Endothelial cell of umbilical vein (primary cell): ENCODE results near the gene DNMT3L. TPM values are rescaled to one million over a fixed set of nuclear protein-coding genes. Genes with fewer than 3 reads are reported as not detected.

Source experiments
- BruUV-seq: library from RNA; stranded (reverse); fragments of 400-500 nt; replicated peaks from 2 replicates; lab custom pipeline; 2021; lab: Mats Ljungman, UMichigan
- CTCF ChIA-PET: fragments of 300-600, 350-600 bp; sonication (Branson Sonifier 250); formaldehyde crosslinking; loops from one replicate; lab custom pipeline; 2021; ENCODE audit warnings: antibody characterized with exemption, inconsistent platforms; lab: Charles Lee
- POLR2A ChIA-PET: fragments of 300-600, 350-600 bp; sonication (Branson Sonifier 250); formaldehyde crosslinking; loops from one replicate; lab custom pipeline; 2021; ENCODE audit warnings: antibody characterized with exemption, inconsistent platforms; lab: Charles Lee
- DNase-seq: peaks from one replicate; pipeline ENCODE4 v3.0.0-alpha.2; 2011; ENCODE audit warnings: low read depth, low spot score
- FAIRE-seq: peaks from 2 replicates; lab custom pipeline; 2011; peaks lifted over from hg19 to GRCh38; lab: Jason Lieb, UNC
- H2AFZ ChIP-seq: 2 replicates; pipeline ENCODE4 v1.6.0; 2012; ENCODE audit warnings: low read depth, low read length, control low read depth, inconsistent platforms
- H3K27ac ChIP-seq: 2 replicates; pipeline ENCODE4 v1.5.1; 2011; ENCODE audit warnings: low read depth, mild to moderate bottlenecking, control low read depth, low read length, moderate library complexity; ENCODE audit not compliant: insufficient read depth
- H3K27me3 ChIP-seq, 2 experiments: 2 replicates each; pipeline versions ENCODE4 v1.6.0 to v1.6.1; 2011; ENCODE audit warnings: low read length in 2 of 2, mixed read lengths in 1 of 2; ENCODE audit not compliant: control insufficient read depth in 2 of 2, insufficient read depth in 2 of 2
- H3K36me3 ChIP-seq, 2 experiments: 2 replicates in 1 of 2; 3 replicates in 1 of 2; pipeline ENCODE4 v1.5.1; 2011; ENCODE audit warnings: low read length in 2 of 2, mild to moderate bottlenecking in 1 of 2, moderate library complexity in 1 of 2; ENCODE audit not compliant: control insufficient read depth in 2 of 2, insufficient read depth in 2 of 2; ENCODE audit errors: extremely low read depth in 1 of 2
- H3K4me1 ChIP-seq: 3 replicates; pipeline ENCODE4 v1.5.1; 2011; ENCODE audit warnings: mild to moderate bottlenecking, low read length; ENCODE audit not compliant: control insufficient read depth, insufficient read depth; ENCODE audit errors: extremely low read depth
- H3K4me2 ChIP-seq: 2 replicates; pipeline ENCODE4 v1.6.1; 2011; ENCODE audit warnings: low read length, control low read depth, mixed read lengths; ENCODE audit not compliant: insufficient read depth
- H3K4me3 ChIP-seq, 3 experiments: fragments of 200-600 bp in 1 of 3; sonication (generic), shearing (Covaris generic) in 1 of 3; replicated peaks in 1 of 3; 2 replicates each; pipeline ENCODE4 v1.5.1; 2011 to 2016; ENCODE audit warnings: control low read depth in 3 of 3, low read length in 3 of 3, mild to moderate bottlenecking in 2 of 3, inconsistent platforms in 1 of 3, low read depth in 1 of 3, moderate library complexity in 1 of 3; ENCODE audit not compliant: insufficient read depth in 1 of 3
- H3K79me2 ChIP-seq: 2 replicates; pipeline ENCODE4 v1.6.0; 2012; ENCODE audit warnings: low read length, inconsistent platforms; ENCODE audit not compliant: control insufficient read depth, insufficient read depth
- H3K9ac ChIP-seq: replicated peaks from 2 replicates; pipeline ENCODE3; 2011; ENCODE audit warnings: low read length, control low read depth; ENCODE audit not compliant: insufficient read depth; ENCODE audit errors: extremely low read depth
- H3K9me1 ChIP-seq: replicated peaks from 3 replicates; pipeline ENCODE4 v1.6.0; 2011; ENCODE audit warnings: mild to moderate bottlenecking, low read length; ENCODE audit not compliant: control insufficient read depth, insufficient read depth; ENCODE audit errors: extremely low read depth
- H3K9me3 ChIP-seq: replicated peaks from 2 replicates; pipeline ENCODE4 v1.5.1; 2012; ENCODE audit warnings: low read length, inconsistent platforms; ENCODE audit not compliant: control insufficient read depth, insufficient read depth
- H4K20me1 ChIP-seq: replicated peaks from 2 replicates; pipeline ENCODE3; 2011; ENCODE audit warnings: mild to moderate bottlenecking, low read length; ENCODE audit not compliant: control insufficient read depth, insufficient read depth; ENCODE audit errors: extremely low read depth
- EZH2 ChIP-seq: IDR thresholded peaks from 2 replicates; pipeline ENCODE4 v1.6.1; 2012; ENCODE audit warnings: borderline replicate concordance, low read depth, mild to moderate bottlenecking, moderate library complexity, low read length, inconsistent platforms; ENCODE audit not compliant: severe bottlenecking
- FOS ChIP-seq: IDR thresholded peaks from 2 replicates; pipeline ENCODE4 v1.6.1; 2011; ENCODE audit warnings: mild to moderate bottlenecking, low read length, moderate library complexity, borderline replicate concordance; ENCODE audit not compliant: insufficient read depth
- GATA2 ChIP-seq: IDR thresholded peaks from 2 replicates; pipeline ENCODE4 v1.7.0; 2011; ENCODE audit warnings: low read depth, mild to moderate bottlenecking, moderate library complexity, mixed read lengths, low read length; ENCODE audit not compliant: insufficient read length, insufficient read depth
- JUN ChIP-seq: IDR thresholded peaks from 2 replicates; pipeline ENCODE4 v1.6.1; 2011; ENCODE audit warnings: borderline replicate concordance, low read depth; ENCODE audit not compliant: insufficient read length, insufficient read depth
- MAX ChIP-seq: IDR thresholded peaks from 2 replicates; pipeline ENCODE4 v1.6.1; 2011; ENCODE audit not compliant: insufficient read depth, insufficient read length
- MYC ChIP-seq: IDR thresholded peaks from one replicate; pipeline ENCODE4 v1.6.1; 2011; ENCODE audit warnings: mild to moderate bottlenecking, low read depth, low read length
- POLR2A ChIP-seq: IDR thresholded peaks from 2 replicates; pipeline ENCODE4 v1.6.1; 2012; ENCODE audit warnings: low read depth, mild to moderate bottlenecking, control low read depth, low read length
- POLR2AphosphoS5 ChIP-seq: IDR thresholded peaks from 2 replicates; pipeline ENCODE4 v1.6.1; 2012; ENCODE audit warnings: low read depth, mild to moderate bottlenecking, control low read depth, low read length, moderate library complexity; ENCODE audit not compliant: insufficient read depth
- dilution Hi-C: fragments of 300-500 bp; cut with MboI; formaldehyde crosslinking; loops from one replicate; pipeline ENCODE4 v1.15.0; 2019; ENCODE audit warnings: low sequenced_read_pairs; ENCODE audit not compliant: extremely low pct_ligation_motif_present
- intact Hi-C: fragments of 100-400 bp; cut with micrococcal nuclease; formaldehyde crosslinking; loops from one replicate; pipeline ENCODE4 v1.10.0; 2022
- polyA plus RNA-seq, 4 experiments: library from polyadenylated mRNA; depleted of rRNA in 3 of 4; stranded (reverse) in 3 of 4; unstranded in 1 of 4; fragments of >200 nt; gene quantifications; 2 replicates each; pipeline versions ENCODE4 v1.2.1 to v1.2.3, GENCODE V29; 2011 to 2012; ENCODE audit warnings: missing spikeins in 1 of 4
- total RNA-seq: library from RNA; stranded (reverse); gene quantifications from 2 replicates; pipeline ENCODE4 v1.2.3, GENCODE V29; 2021
- TF ChIP-seq, protein P1 (sequence below), 2 donors: IDR thresholded peaks; 1 replicate in 1 of 2; 2 replicates in 1 of 2; pipeline ENCODE4 v1.5.1; 2011; ENCODE audit warnings: low read length in 2 of 2, mild to moderate bottlenecking in 2 of 2, moderate library complexity in 2 of 2, control low read depth in 1 of 2, inconsistent platforms in 1 of 2, low read depth in 1 of 2; ENCODE audit not compliant: insufficient read depth in 1 of 2; ENCODE audit errors: extremely low read depth in 1 of 2

Gene DNMT3L
- total and polyA plus RNA-seq, 2 donors (not counting 3 experiments of a cell fraction or from before 2014, with no cell fraction given), result not detected

- TF ChIP-seq MAX (no peak), POLR2AphosphoS5 (no peak), GATA2 (no peak), POLR2A (no peak), FOS (no peak), MYC (no peak), EZH2 (no peak), JUN (no peak)
- TF ChIP-seq, protein P1, sequence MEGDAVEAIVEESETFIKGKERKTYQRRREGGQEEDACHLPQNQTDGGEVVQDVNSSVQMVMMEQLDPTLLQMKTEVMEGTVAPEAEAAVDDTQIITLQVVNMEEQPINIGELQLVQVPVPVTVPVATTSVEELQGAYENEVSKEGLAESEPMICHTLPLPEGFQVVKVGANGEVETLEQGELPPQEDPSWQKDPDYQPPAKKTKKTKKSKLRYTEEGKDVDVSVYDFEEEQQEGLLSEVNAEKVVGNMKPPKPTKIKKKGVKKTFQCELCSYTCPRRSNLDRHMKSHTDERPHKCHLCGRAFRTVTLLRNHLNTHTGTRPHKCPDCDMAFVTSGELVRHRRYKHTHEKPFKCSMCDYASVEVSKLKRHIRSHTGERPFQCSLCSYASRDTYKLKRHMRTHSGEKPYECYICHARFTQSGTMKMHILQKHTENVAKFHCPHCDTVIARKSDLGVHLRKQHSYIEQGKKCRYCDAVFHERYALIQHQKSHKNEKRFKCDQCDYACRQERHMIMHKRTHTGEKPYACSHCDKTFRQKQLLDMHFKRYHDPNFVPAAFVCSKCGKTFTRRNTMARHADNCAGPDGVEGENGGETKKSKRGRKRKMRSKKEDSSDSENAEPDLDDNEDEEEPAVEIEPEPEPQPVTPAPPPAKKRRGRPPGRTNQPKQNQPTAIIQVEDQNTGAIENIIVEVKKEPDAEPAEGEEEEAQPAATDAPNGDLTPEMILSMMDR (IDR thresholded peaks at IDR 0.05; ENCODE audit: extremely low read depth in 1 of 2, insufficient read depth in 1 of 2, low read depth in 1 of 2, low read length in 2 of 2), result no peak
- no peaks in the 10 kb centered on the region for H3K9me1 ChIP-seq
- POLR2A ChIA-PET, result no interaction called here
- H3K4me1 ChIP-seq, result no peaks in the 10 kb centered on the region
- DNase-seq (no peak), FAIRE-seq (no peak)
- no peaks in the 10 kb centered on the region for H3K79me2 ChIP-seq
- H3K4me3 ChIP-seq, result no peak overlapping the region
- no peaks in the 10 kb centered on the region for H3K36me3 ChIP-seq
- no peaks in the 10 kb centered on the region for H3K9me3 ChIP-seq
- dilution Hi-C loops (no loop called here), intact Hi-C loops (no loop called here)
- CTCF ChIA-PET, result no interaction called here
- H3K27ac ChIP-seq, result no peak overlapping the region
- H3K9ac ChIP-seq, result no peak overlapping the region
- no TSS peak for BruUV-seq
- no peaks in the 10 kb centered on the region for H3K27me3 ChIP-seq
- H4K20me1 ChIP-seq, result no peaks in the 10 kb centered on the region
- H3K4me2 ChIP-seq, result no peak overlapping the region
- no peak overlapping the region for H2AFZ ChIP-seq
Observed at GRCh38 chr21:44269090-44269489, 7.4 kb upstream of the DNMT3L start.
